Putamen (tissue), 1 donor: Measurements from ENCODE around the gene ATP11A.
"Not testable (repeated sequence)": the region's sequence is repeated elsewhere in the genome, so short reads cannot be mapped to it uniquely, and the experiment has no call there.

Source experiments
- DNase-seq: peaks from one replicate; pipeline ENCODE4 v3.0.0-alpha.2; 2016; ENCODE audit warnings: low spot score

Gene ATP11A

GRCh38 chr13:112670864-112671263 lies 19.0 kb upstream of the ATP11A start:
- no peak for DNase-seq

- no peak for DNase-seq
These were observed 18.5 kb upstream of the ATP11A start for GRCh38 chr13:112671359-112671758.

GRCh38 chr13:112672651-112673284 lies 17.1 kb upstream of the ATP11A start:
- no peak for DNase-seq

GRCh38 chr13:112674412-112675365 lies 15.1 kb upstream of the ATP11A start:
- no peak for DNase-seq

GRCh38 chr13:112675366-112675756 lies 14.5 kb upstream of the ATP11A start:
- no peak for DNase-seq

- not testable (repeated sequence) for DNase-seq
These were observed 12.3 kb upstream of the ATP11A start for GRCh38 chr13:112677421-112677962.

- no peak for DNase-seq
These were observed 10.5 kb upstream of the ATP11A start for GRCh38 chr13:112679381-112679780.

- no peak for DNase-seq
These were observed 9.7 kb upstream of the ATP11A start for GRCh38 chr13:112679932-112680677.

GRCh38 chr13:112680741-112681360 lies 9.0 kb upstream of the ATP11A start:
- no peak for DNase-seq

GRCh38 chr13:112683581-112683980 lies 6.3 kb upstream of the ATP11A start:
- DNase-seq: no peak

- DNase-seq: no peak
These were observed 5.6 kb upstream of the ATP11A start for GRCh38 chr13:112684071-112684845.

GRCh38 chr13:112685189-112685805 lies 4.5 kb upstream of the ATP11A start:
- DNase-seq: not testable (repeated sequence)

- no peak for DNase-seq
These were observed 3.9 kb upstream of the ATP11A start for GRCh38 chr13:112685896-112686295.

GRCh38 chr13:112686364-112686763 lies 3.5 kb upstream of the ATP11A start:
- no peak for DNase-seq

GRCh38 chr13:112686987-112687386 lies 2.9 kb upstream of the ATP11A start:
- no peak for DNase-seq

GRCh38 chr13:112687836-112688559 lies 1.8 kb upstream of the ATP11A start:
- DNase-seq: no peak

- no peak for DNase-seq
These were observed 1.1 kb upstream of the ATP11A start for GRCh38 chr13:112688560-112689302.

- DNase-seq: no peak
These were observed 568 bp downstream of the ATP11A start for GRCh38 chr13:112690283-112690929.

GRCh38 chr13:112692104-112692503 lies 2.3 kb downstream of the ATP11A start:
- DNase-seq: no peak
